Adrenal gland (tissue), 12 donors: ENCODE measurements around the gene FASN. TPM values are rescaled to one million over a fixed set of nuclear protein-coding genes. Genes with fewer than 3 reads are reported as not detected.
A peak's percentile ranks its signal among the peaks of the same experiment; 100 is the strongest.

ENCODE experiments used
- DNase-seq, 7 donors: peaks; one replicate each; pipeline ENCODE4 v3.0.0-alpha.2; 2019 to 2020
- H3K27ac ChIP-seq, 5 donors: fragments of 200-600 bp; sonication (generic) in 4 of 5; 1 replicate in 3 of 5; 2 replicates in 2 of 5; pipeline versions ENCODE4 v1.5.1 to v1.8.0; 2016 to 2020; ENCODE audit warnings: mild to moderate bottlenecking in 1 of 5
- H3K27me3 ChIP-seq: fragments of 200-600 bp; 2 replicates; pipeline ENCODE4 v1.8.0; 2021
- H3K36me3 ChIP-seq, 2 donors: fragments of 200-600 bp; replicated peaks in 1 of 2; 1 replicate in 1 of 2; 2 replicates in 1 of 2; pipeline versions ENCODE4 v1.5.1 to v1.8.0; 2018 to 2022
- H3K4me1 ChIP-seq, 2 donors: fragments of 200-600 bp; replicated peaks in 1 of 2; 1 replicate in 1 of 2; 2 replicates in 1 of 2; pipeline versions ENCODE4 v1.5.1 to v1.8.0; 2018 to 2021
- H3K4me3 ChIP-seq, 4 donors: fragments of 200-600 bp; sonication (generic) in 3 of 4; one replicate each; pipeline ENCODE4 v1.5.1; 2016 to 2018
- H3K9me3 ChIP-seq, 3 donors: fragments of 200-600 bp; sonication (generic) in 1 of 3; replicated peaks in 1 of 3; 1 replicate in 2 of 3; 2 replicates in 1 of 3; pipeline versions ENCODE4 v1.5.1 to v1.8.0; 2016 to 2021
- CTCF ChIP-seq, 6 experiments: fragments of 450-650 bp in 4 of 6; fragments of 200-600 bp in 2 of 6; sonication (generic) in 1 of 6; IDR thresholded peaks; 1 replicate in 5 of 6; 2 replicates in 1 of 6; pipeline versions ENCODE4 v1.5.1 to v1.8.0; 2016 to 2021; ENCODE audit warnings: antibody characterized with exemption in 6 of 6, mild to moderate bottlenecking in 2 of 6, moderate library complexity in 1 of 6
- POLR2A ChIP-seq, 2 donors: fragments of 450-650 bp; IDR thresholded peaks; one replicate each; pipeline ENCODE4 v1.6.1; 2017; ENCODE audit warnings: antibody characterized with exemption in 2 of 2, mild to moderate bottlenecking in 2 of 2, moderate library complexity in 1 of 2
- WGBS, 4 donors: extraction: QIAGEN DNeasy Blood & Tissue Kit in 2 of 4; methylation state at CpG; one replicate each; pipeline versions ENCODE4 v1.1.5 to v1.1.7; 2013 to 2017; 5-methylcytosine and 5-hydroxymethylcytosine counted together
- intact Hi-C, 2 donors: fragments of 100-400 bp; cut with DNase I; formaldehyde crosslinking; loops; one replicate each; pipeline versions ENCODE4 v1.14.1 to v1.15.0; 2022 to 2023
- polyA plus RNA-seq, 3 donors: library from polyadenylated mRNA; stranded (reverse); fragments of 200-250 nt in 2 of 3; fragments of 350-450 nt in 1 of 3; fragmentation: Illumina TruSeq in 1 of 3; extraction: RNeasy Lipid Tissue Mini Kit (QIAGEN cat#74804) in 1 of 3; gene quantifications; one replicate each; pipeline ENCODE4 v1.2.3, GENCODE V29; 2013 to 2014
- total RNA-seq, 9 donors: library from RNA; depleted of rRNA in 4 of 9; stranded (reverse); fragments of >200 nt in 4 of 9; fragments of 120-200 nt in 1 of 9; fragmentation: NEBNext Ultra II Directional in 1 of 9; extraction: Animal tissue kit (Norgen Biotek cat#: 25700) in 1 of 9; gene quantifications; one replicate each; pipeline versions ENCODE4 v1.1.0 to v1.2.4, GENCODE V29; 2013 to 2023
- donor health status: healthy with polysubstance abuse.
- donor health status: Bipolar disorder and iron deficiency.
- donor health status: DM: yes; HTN: yes; CAD: no.
- donor health status: DM: no; HTN: no; CAD: no.
- donor health status: DM: no; HTN: no; CAD: no.
- donor health status: DM: yes; HTN: yes; CAD: no.

The FASN gene
- total and polyA plus RNA-seq, 12 donors = 18.9 to 276 (median 79.7) TPM

GRCh38 chr17:82031303-82031884 is 66.6 kb downstream of the FASN start, which contains the start of gene RAC3:
Gene RAC3, plus strand, starts transcription at chr17:82031678. Its CDS starts 84 bp downstream, at chr17:82031762.
- 0 to 1% (median 1%) methylated on average over 29 to 81 of the region's 96 CpGs; no CpG with 5 or more reads in 1 of the 4 donors for WGBS, 4 donors
- peak within 1 kb of the TSS in 3 of 5 donors; percentile 22 to 77 (median 61) for H3K27ac ChIP-seq

GRCh38 chr17:82030470-82031302 is 67.3 kb downstream of the FASN start:
- peak overlapping the region in 3 of 5 donors; percentile 22 to 77 (median 61) for H3K27ac ChIP-seq
- no peaks in the 10 kb centered on the region for H3K36me3 ChIP-seq
- intact Hi-C loops = loop anchor here in 1 of 2 donors (2.0 to 10.0 kb wide), 2 partner anchors 124 to 284 kb away; partner anchors contain the start of gene CD7
- H3K27me3 ChIP-seq = no peaks in the 10 kb centered on the region
- H3K4me1 ChIP-seq = peaks cover under 1 to 10% of the 10 kb centered on the region in 2 donors
- DNase-seq = peak; percentile 85 to 91 (median 89)
- peak overlapping the region in 1 of 4 donors; percentile 53 for H3K4me3 ChIP-seq
- WGBS, 4 donors = 0 to 1% (median 0%) methylated on average over 33 to 94 of the region's 94 CpGs
- H3K9me3 ChIP-seq = no peaks in the 10 kb centered on the region
- no peak for TF ChIP-seq POLR2A (IDR thresholded peaks at IDR 0.05)
- TF ChIP-seq CTCF (IDR thresholded peaks at IDR 0.05) = peak; percentile 87 to 99 (median 96)

More at GRCh38 chr17:82031303-82031884, 66.6 kb downstream of the FASN start, which contains the start of gene RAC3:
- H3K27me3 ChIP-seq = no peaks in the 10 kb centered on the region
- no peak for TF ChIP-seq CTCF (IDR thresholded peaks at IDR 0.05)
- no peak for TF ChIP-seq POLR2A (IDR thresholded peaks at IDR 0.05)
- H3K4me3 ChIP-seq = peak within 1 kb of the TSS in 1 of 4 donors; percentile 53
- no peaks in the 10 kb centered on the region for H3K9me3 ChIP-seq
- intact Hi-C loops = loop anchor here in 1 of 2 donors (2.0 to 10.0 kb wide), 2 partner anchors 123 to 283 kb away; partner anchors contain the start of gene CD7
- peaks cover 7 to 16% of the 10 kb centered on the region in 2 donors for H3K4me1 ChIP-seq
- peak in 1 of 7 donors; percentile 37 for DNase-seq
- H3K36me3 ChIP-seq = no peaks in the 10 kb centered on the region

- no peaks in the 10 kb centered on the region for H3K27me3 ChIP-seq
- intact Hi-C loops = loop anchor here (2.0 to 10.0 kb wide), 4 partner anchors 122 to 285 kb away; partner anchors contain the start of gene CD7 (in 1 of the 2)
- no peak overlapping the region for H3K27ac ChIP-seq
- WGBS, 4 donors = 0 to 75% (median 66%) methylated on average over 1 to 31 of the region's 31 CpGs
- peaks cover 0 to 10% of the 10 kb centered on the region in 2 donors for H3K4me1 ChIP-seq
- TF ChIP-seq CTCF (IDR thresholded peaks at IDR 0.05) (no peak), POLR2A (IDR thresholded peaks at IDR 0.05) (no peak)
- DNase-seq = no peak
- H3K36me3 ChIP-seq = no peaks in the 10 kb centered on the region
- no peaks in the 10 kb centered on the region for H3K9me3 ChIP-seq
- H3K4me3 ChIP-seq = no peak overlapping the region
Measured at GRCh38 chr17:82029990-82030469, 68.0 kb downstream of the FASN start.

- no peaks in the 10 kb centered on the region for H3K9me3 ChIP-seq
- peaks cover 0 to 12% of the 10 kb centered on the region in 2 donors for H3K4me1 ChIP-seq
- H3K4me3 ChIP-seq = no peak overlapping the region
- H3K27me3 ChIP-seq = no peaks in the 10 kb centered on the region
- no peak for DNase-seq
- WGBS, 4 donors = 79 to 85% (median 82%) methylated on average over 12 to 16 of the region's 16 CpGs
- no peaks in the 10 kb centered on the region for H3K36me3 ChIP-seq
- intact Hi-C loops = loop anchor here (5.0 to 10.0 kb wide), 2 partner anchors 123 to 265 kb away; no protein-coding TSS in a partner anchor
- TF ChIP-seq POLR2A (IDR thresholded peaks at IDR 0.05) (no peak), CTCF (IDR thresholded peaks at IDR 0.05) (no peak)
- no peak overlapping the region for H3K27ac ChIP-seq
Measured at GRCh38 chr17:82029391-82029790, 68.6 kb downstream of the FASN start.
